MCF 10A (cell line): ENCODE measurements around the gene GNB1L. TPM values are rescaled to one million over a fixed set of nuclear protein-coding genes. Genes with fewer than 3 reads are reported as not detected.
A peak's percentile ranks its signal among the peaks of the same experiment; 100 is the strongest.

Experiments used
- BruUV-seq: library from RNA; stranded (reverse); fragments of 400-500 nt; replicated peaks from 2 replicates; lab custom pipeline; 2021; lab: Mats Ljungman, UMichigan
- CTCF ChIA-PET: fragments of 300-600 bp; sonication (Branson Sonifier 250); formaldehyde crosslinking; extraction: SDS; loops from one replicate; lab custom pipeline; 2021; ENCODE audit warnings: antibody characterized with exemption, inconsistent platforms; lab: Yijun Ruan, JAX
- POLR2A ChIA-PET: fragments of 300-600, 350-650 bp; sonication (Branson Sonifier 250); formaldehyde crosslinking; extraction: SDS; loops from one replicate; lab custom pipeline; 2020; ENCODE audit warnings: antibody characterized with exemption, inconsistent platforms; lab: Yijun Ruan, JAX
- DNase-seq: peaks from one replicate; pipeline ENCODE4 v3.0.0-alpha.2; 2018; ENCODE audit not compliant: unreplicated experiment
- H3K27ac Mint-ChIP-seq: one replicate; pipeline ENCODE4 v1.8.0; 2022; ENCODE audit warnings: mild to moderate bottlenecking, low read depth, mixed read lengths; ENCODE audit not compliant: unreplicated experiment
- H3K27me3 Mint-ChIP-seq: one replicate; pipeline ENCODE4 v1.8.0; 2022; ENCODE audit warnings: mixed read lengths; ENCODE audit not compliant: insufficient read depth, unreplicated experiment
- H3K36me3 Mint-ChIP-seq: one replicate; pipeline ENCODE4 v1.8.0; 2022; ENCODE audit warnings: mild to moderate bottlenecking, moderate library complexity, mixed read lengths; ENCODE audit not compliant: insufficient read depth, unreplicated experiment
- H3K4me1 Mint-ChIP-seq: one replicate; pipeline ENCODE4 v1.8.0; 2022; ENCODE audit warnings: mixed read lengths; ENCODE audit not compliant: insufficient read depth, unreplicated experiment
- H3K4me3 Mint-ChIP-seq: one replicate; pipeline ENCODE4 v1.8.0; 2022; ENCODE audit warnings: mild to moderate bottlenecking, moderate library complexity, mixed read lengths; ENCODE audit not compliant: unreplicated experiment
- H3K9me3 Mint-ChIP-seq: one replicate; pipeline ENCODE4 v1.8.0; 2022; ENCODE audit warnings: mixed read lengths; ENCODE audit not compliant: unreplicated experiment
- intact Hi-C: fragments of 100-400 bp; cut with micrococcal nuclease; formaldehyde crosslinking; loops from 2 replicates; pipeline ENCODE4 v1.14.1; 2022
- total RNA-seq: library from RNA; stranded (reverse); gene quantifications from 2 replicates; pipeline ENCODE4 v1.2.3, GENCODE V29; 2022
- TF ChIP-seq, protein P1 (sequence below): fragments of 200-600 bp; IDR thresholded peaks from one replicate; pipeline ENCODE4 v1.8.0; 2022; ENCODE audit warnings: antibody characterized with exemption, mild to moderate bottlenecking; ENCODE audit not compliant: unreplicated experiment

The GNB1L gene
- total RNA-seq, 1 experiment from 2014 or later = 4.3 TPM

GRCh38 chr22:19876941-19877625 is 22.4 kb upstream of the GNB1L start:
- H3K4me3 Mint-ChIP-seq = no peak overlapping the region
- peaks cover 39% of the 10 kb centered on the region for H3K4me1 Mint-ChIP-seq
- ChIA-PET CTCF (interaction anchor here (2.0 kb wide), 1 partner anchor 121 kb away, joined by 8 read pairs; no protein-coding TSS in a partner anchor), POLR2A (interaction anchor here (1.0 kb wide), 1 partner anchor 8 kb away, joined by 3 read pairs; no protein-coding TSS in a partner anchor)
- peak overlapping the region; percentile 64 for H3K27ac Mint-ChIP-seq
- no TSS peak for BruUV-seq
- intact Hi-C loops = no loop called here
- H3K9me3 Mint-ChIP-seq = no peaks in the 10 kb centered on the region
- no peak for DNase-seq
- H3K36me3 Mint-ChIP-seq = peaks cover 7% of the 10 kb centered on the region
- TF ChIP-seq, protein P1, sequence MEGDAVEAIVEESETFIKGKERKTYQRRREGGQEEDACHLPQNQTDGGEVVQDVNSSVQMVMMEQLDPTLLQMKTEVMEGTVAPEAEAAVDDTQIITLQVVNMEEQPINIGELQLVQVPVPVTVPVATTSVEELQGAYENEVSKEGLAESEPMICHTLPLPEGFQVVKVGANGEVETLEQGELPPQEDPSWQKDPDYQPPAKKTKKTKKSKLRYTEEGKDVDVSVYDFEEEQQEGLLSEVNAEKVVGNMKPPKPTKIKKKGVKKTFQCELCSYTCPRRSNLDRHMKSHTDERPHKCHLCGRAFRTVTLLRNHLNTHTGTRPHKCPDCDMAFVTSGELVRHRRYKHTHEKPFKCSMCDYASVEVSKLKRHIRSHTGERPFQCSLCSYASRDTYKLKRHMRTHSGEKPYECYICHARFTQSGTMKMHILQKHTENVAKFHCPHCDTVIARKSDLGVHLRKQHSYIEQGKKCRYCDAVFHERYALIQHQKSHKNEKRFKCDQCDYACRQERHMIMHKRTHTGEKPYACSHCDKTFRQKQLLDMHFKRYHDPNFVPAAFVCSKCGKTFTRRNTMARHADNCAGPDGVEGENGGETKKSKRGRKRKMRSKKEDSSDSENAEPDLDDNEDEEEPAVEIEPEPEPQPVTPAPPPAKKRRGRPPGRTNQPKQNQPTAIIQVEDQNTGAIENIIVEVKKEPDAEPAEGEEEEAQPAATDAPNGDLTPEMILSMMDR = no peak
- no peaks in the 10 kb centered on the region for H3K27me3 Mint-ChIP-seq

DNA sequence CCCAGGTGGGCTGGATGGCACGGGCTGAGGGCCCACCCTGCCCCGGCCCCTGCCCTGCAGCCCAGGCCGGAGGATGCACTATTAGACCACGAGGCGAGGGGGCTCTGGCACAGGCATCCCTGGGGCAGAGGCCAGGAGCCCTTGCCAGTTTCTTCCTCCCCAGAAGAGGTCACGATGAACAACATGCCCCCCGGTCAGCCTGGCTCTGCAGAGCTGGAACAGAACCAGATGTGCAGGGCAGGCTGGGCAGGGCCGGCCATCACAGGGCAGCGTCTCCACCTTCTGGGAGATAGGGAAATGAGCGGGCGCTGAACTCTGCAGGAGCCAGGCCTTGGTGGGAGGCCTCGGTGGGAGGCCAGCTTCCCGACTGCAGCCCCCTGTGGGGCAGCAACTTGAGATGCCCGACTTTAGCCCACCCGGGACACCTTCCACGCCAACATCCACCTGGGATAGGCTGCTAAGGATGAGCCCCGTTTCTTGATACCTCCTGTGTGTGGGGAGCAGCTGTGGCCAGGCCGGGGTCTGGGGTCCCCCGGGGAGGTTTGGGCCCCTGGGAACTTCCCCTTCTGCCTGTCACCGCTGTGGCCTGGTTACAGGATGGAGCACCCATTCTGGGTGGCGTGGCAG is 21.8 kb upstream of the GNB1L start:
- BruUV-seq = no TSS peak
- peak; percentile 35 for DNase-seq
- Mint-ChIP-seq H3K27me3 (no peaks in the 10 kb centered on the region), H3K4me3 (no peak overlapping the region), H3K9me3 (no peaks in the 10 kb centered on the region), H3K4me1 (peaks cover 35% of the 10 kb centered on the region), H3K27ac (no peak overlapping the region), H3K36me3 (peaks cover 7% of the 10 kb centered on the region)
- ChIA-PET CTCF (interaction anchor here (0.6 to 2.0 kb wide), 5 partner anchors 20 to 383 kb away, joined by 3 to 8 read pairs (median 4); no protein-coding TSS in a partner anchor), POLR2A (interaction anchor here (0.7 to 1.0 kb wide), 2 partner anchors 8 to 21 kb away, joined by 3 to 4 read pairs; no protein-coding TSS in a partner anchor)
- intact Hi-C loops = no loop called here
- TF ChIP-seq, protein P1 = no peak

DNA sequence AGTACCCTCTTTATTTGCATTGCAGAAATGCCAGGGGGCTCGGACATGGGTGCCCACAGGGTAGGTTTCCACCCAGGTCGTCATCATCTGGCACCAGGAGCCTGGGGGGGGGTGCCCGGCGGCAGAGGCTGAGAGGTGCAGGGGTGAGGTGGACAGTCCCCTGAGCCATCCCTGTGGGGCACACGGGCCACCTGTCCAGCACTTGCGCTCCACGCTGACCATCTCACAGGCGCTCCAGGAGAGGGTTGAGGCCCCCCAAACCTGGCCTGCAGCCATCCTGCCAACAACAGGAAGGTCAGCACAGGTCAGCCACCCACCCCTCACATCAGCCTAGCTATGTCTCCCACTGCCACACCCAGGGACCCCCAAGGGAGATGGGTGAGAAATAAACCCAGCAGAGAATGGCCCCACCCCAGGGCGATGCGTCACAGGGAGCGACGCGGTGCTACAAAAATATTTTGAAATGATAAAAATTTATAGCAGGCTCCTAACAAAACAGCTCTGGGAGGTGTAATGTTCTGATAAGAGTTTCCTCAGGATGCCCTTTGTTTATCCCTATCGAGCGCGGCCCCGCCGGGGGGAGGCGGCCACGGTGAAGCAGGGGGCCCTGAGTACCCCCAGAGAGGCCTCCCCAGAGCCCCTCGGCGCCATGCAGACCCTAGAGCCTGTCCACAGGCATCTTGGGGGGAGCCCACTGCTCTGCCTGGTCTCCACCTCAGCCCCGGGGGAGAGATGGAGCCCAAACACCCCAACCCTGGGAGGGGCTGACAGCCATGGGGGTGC is 21.0 kb upstream of the GNB1L start:
- no peaks in the 10 kb centered on the region for H3K27me3 Mint-ChIP-seq
- intact Hi-C loops = no loop called here
- CTCF ChIA-PET = interaction anchor here (0.6 to 1.8 kb wide), 4 partner anchors 21 to 383 kb away, joined by 3 to 5 read pairs (median 4); no protein-coding TSS in a partner anchor
- TF ChIP-seq, protein P1 = no peak
- H3K27ac Mint-ChIP-seq = no peak overlapping the region
- H3K36me3 Mint-ChIP-seq = peaks cover 7% of the 10 kb centered on the region
- POLR2A ChIA-PET = interaction anchor here (0.7 to 2.0 kb wide), 4 partner anchors 20 to 69 kb away, joined by 4 to 9 read pairs (median 5); partner anchors contain the start of genes GNB1L and RTL10
- H3K4me1 Mint-ChIP-seq = peaks cover 30% of the 10 kb centered on the region
- DNase-seq = no peak
- BruUV-seq = no TSS peak
- H3K9me3 Mint-ChIP-seq = no peaks in the 10 kb centered on the region
- no peak overlapping the region for H3K4me3 Mint-ChIP-seq
